ENCODE results near the gene TRIM26. TPM values are rescaled to one million over a fixed set of nuclear protein-coding genes. Genes with fewer than 3 reads are reported as not detected.
"Not testable (repeated sequence)": the region's sequence is repeated elsewhere in the genome, so short reads cannot be mapped to it uniquely, and the experiment has no call there.

TRIM26 gene
- total RNA-seq, 4 donors from 2014 or later = 14.9 to 38.1 (median 30.0) TPM

GRCh38 chr6:30227242-30227722 lies 14.1 kb upstream of the TRIM26 start:
- TF ChIP-seq POLR2A (IDR thresholded peaks at IDR 0.05) (no peak), CTCF (IDR thresholded peaks at IDR 0.05) (no peak)
- H3K36me3 ChIP-seq = no peaks in the 10 kb centered on the region
- intact Hi-C loops (cut with DNase I; ENCODE audit: low total_unique reads) = no loop called here

DNA sequence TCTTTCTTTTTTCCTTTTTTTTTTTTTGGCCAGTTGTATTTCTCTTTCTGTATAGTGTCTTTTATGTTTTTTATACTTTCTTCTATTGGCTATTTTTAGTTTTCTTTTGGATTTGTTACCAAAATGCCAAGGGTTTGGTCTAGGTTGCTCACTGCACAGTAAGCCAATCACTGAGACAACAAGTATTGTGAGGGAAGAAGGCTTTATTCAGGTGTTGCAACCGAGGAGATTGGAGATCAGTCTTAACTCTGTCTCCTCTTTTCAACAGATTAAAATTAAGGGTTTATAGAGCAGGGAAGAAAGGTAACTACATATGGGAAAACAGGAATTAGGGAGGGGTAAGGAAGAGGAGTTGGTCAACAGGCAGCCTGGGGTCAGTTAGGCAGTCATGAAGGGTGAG lies 10.1 kb upstream of the TRIM26 start:
- H3K27ac ChIP-seq = no peak overlapping the region
- no peaks in the 10 kb centered on the region for H3K36me3 ChIP-seq
- TF ChIP-seq POLR2A (IDR thresholded peaks at IDR 0.05) = no peak
- no peak for TF ChIP-seq CTCF (IDR thresholded peaks at IDR 0.05)
- no peaks in the 10 kb centered on the region for H3K9me3 ChIP-seq
- no peak overlapping the region for H3K4me3 ChIP-seq
- intact Hi-C loops (cut with DNase I; ENCODE audit: low total_unique reads) = no loop called here
- H3K27me3 ChIP-seq = no peaks in the 10 kb centered on the region
- DNase-seq = no peak
- no peaks in the 10 kb centered on the region for H3K4me1 ChIP-seq

More at GRCh38 chr6:30227242-30227722, 14.1 kb upstream of the TRIM26 start:
- Histone ChIP-seq H3K4me3 (no peak overlapping the region), H3K9me3 (no peaks in the 10 kb centered on the region), H3K27me3 (no peaks in the 10 kb centered on the region), H3K4me1 (no peaks in the 10 kb centered on the region), H3K27ac (no peak overlapping the region)
- no peak for DNase-seq

- H3K27ac ChIP-seq; H3K9me3 ChIP-seq; H3K27me3 ChIP-seq; H3K36me3 ChIP-seq; DNase-seq; intact Hi-C loops (cut with DNase I; ENCODE audit: low total_unique reads); H3K4me1 ChIP-seq; H3K4me3 ChIP-seq: not testable (repeated sequence)
Measured at GRCh38 chr6:30221956-30222355, 8.8 kb upstream of the TRIM26 start.

GRCh38 chr6:30221395-30221794 lies 8.2 kb upstream of the TRIM26 start:
- H3K27me3 ChIP-seq; H3K36me3 ChIP-seq; intact Hi-C loops (cut with DNase I; ENCODE audit: low total_unique reads); H3K27ac ChIP-seq; DNase-seq; H3K4me1 ChIP-seq; H3K4me3 ChIP-seq; H3K9me3 ChIP-seq: not testable (repeated sequence)

- TF ChIP-seq POLR2A (IDR thresholded peaks at IDR 0.05) = no peak
- peak; percentile 57 to 74 (median 62) for TF ChIP-seq CTCF (IDR thresholded peaks at IDR 0.05)
- Histone ChIP-seq H3K27ac (no peak overlapping the region), H3K27me3 (no peaks in the 10 kb centered on the region), H3K9me3 (no peaks in the 10 kb centered on the region), H3K4me1 (no peaks in the 10 kb centered on the region), H3K4me3 (no peak overlapping the region), H3K36me3 (no peaks in the 10 kb centered on the region)
- no peak for DNase-seq
- intact Hi-C loops (cut with DNase I; ENCODE audit: low total_unique reads) = no loop called here
Measured at GRCh38 chr6:30219244-30219643, 6.0 kb upstream of the TRIM26 start.

GRCh38 chr6:30216096-30216495 lies 2.9 kb upstream of the TRIM26 start:
- no peaks in the 10 kb centered on the region for H3K9me3 ChIP-seq
- H3K27ac ChIP-seq = no peak overlapping the region
- intact Hi-C loops (cut with DNase I; ENCODE audit: low total_unique reads) = no loop called here
- no peaks in the 10 kb centered on the region for H3K27me3 ChIP-seq
- H3K4me3 ChIP-seq = no peak overlapping the region
- no peak for DNase-seq
- TF ChIP-seq CTCF (IDR thresholded peaks at IDR 0.05) (no peak), POLR2A (IDR thresholded peaks at IDR 0.05) (no peak)
- no peaks in the 10 kb centered on the region for H3K4me1 ChIP-seq
- H3K36me3 ChIP-seq = no peaks in the 10 kb centered on the region
